ENCODE data around the gene MYLK2. TPM values are rescaled to one million over a fixed set of nuclear protein-coding genes. Genes with fewer than 3 reads are reported as not detected.
A peak's percentile ranks its signal among the peaks of the same experiment; 100 is the strongest.

The MYLK2 gene
- total and polyA plus RNA-seq, 2 of the 4 experiments (the other 2 are of a cell fraction): 0.18 to 0.27 TPM

DNA sequence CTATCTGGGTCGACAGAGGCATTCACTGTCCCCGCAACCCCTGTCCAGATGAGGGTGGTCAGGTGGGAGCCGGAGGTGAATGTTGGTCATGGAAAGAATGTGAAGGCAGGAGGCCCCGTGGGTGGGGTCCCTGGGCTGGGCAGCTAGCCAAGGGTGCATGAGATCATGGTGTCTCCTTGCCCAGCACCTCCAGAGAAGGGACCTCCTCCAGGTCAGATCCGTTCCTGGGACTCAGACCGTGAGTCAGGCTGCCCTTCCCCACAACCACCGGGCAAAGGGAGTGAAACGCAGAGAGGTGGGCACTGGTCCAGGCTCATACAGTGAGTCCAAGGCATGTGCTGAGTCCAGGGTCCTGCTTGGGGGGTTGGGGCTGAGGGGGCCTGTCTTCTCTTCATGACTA lies 22.8 kb downstream of the MYLK2 start:
- in situ Hi-C loops (cut with MboI; ENCODE audit: low sequenced_read_pairs) (loop anchor here (25.0 kb wide), 2 partner anchors 645 to 820 kb away; partner anchors contain the start of gene C20orf203), intact Hi-C loops (cut with micrococcal nuclease) (no loop called here), dilution Hi-C loops (cut with HindIII; ENCODE audit: low sequenced_read_pairs, unreplicated experiment) (no loop called here)
- peak overlapping the region; percentile 32; the same call in 1 of the 2 replicates for H2BK120ac ChIP-seq (ENCODE audit: low read depth, low read length)
- ATAC-seq (ENCODE audit: low read depth): peak; percentile 48
- no peak overlapping the region for H3K18ac ChIP-seq (ENCODE audit: low read depth, low read length)
- H3K9me3 ChIP-seq (ENCODE audit: control insufficient read depth, insufficient read depth, low read length): no peaks in the 10 kb centered on the region
- H4K5ac ChIP-seq (ENCODE audit: low read depth, low read length): no peak overlapping the region
- H2AFZ ChIP-seq (replicated peaks; ENCODE audit: low read length, poor library complexity): peak overlapping the region; percentile 19
- no peak overlapping the region for H3K14ac ChIP-seq (replicated peaks; ENCODE audit: low read depth, low read length)
- peaks cover 21% of the 10 kb centered on the region for H3K4me1 ChIP-seq (ENCODE audit: control insufficient read depth, insufficient read depth, low read length)
- peaks cover 22% of the 10 kb centered on the region for H4K20me1 ChIP-seq (ENCODE audit: insufficient read depth, low read length)
- H3K56ac ChIP-seq (ENCODE audit: extremely low read depth, insufficient read depth, low read length): no peak overlapping the region
- H3K27me3 ChIP-seq (ENCODE audit: control insufficient read depth, insufficient read depth, low read length): peaks cover 3% of the 10 kb centered on the region; the same call in 1 of the 2 replicates
- 47% methylated on average over 4 of the region's 8 CpGs; no CpG with 5 or more reads in 1 of the 2 experiments for WGBS, 2 experiments (ENCODE audit: extremely low coverage in 2 of 2, insufficient read length in 1 of 2)
- no peak overlapping the region for H3K23ac ChIP-seq (ENCODE audit: low read depth, low read length)
- H4K8ac ChIP-seq (ENCODE audit: low read depth in 2 of 2, low read length in 2 of 2): peak overlapping the region in 1 of 2 experiments; percentile 42; a peak in 1 of 4 replicates
- H3K9me1 ChIP-seq (ENCODE audit: insufficient read depth, low read length): peaks cover 23% of the 10 kb centered on the region
- peak overlapping the region; percentile 65 for H3K4ac ChIP-seq (ENCODE audit: low read depth, low read length)
- H2AK9ac ChIP-seq (replicated peaks; ENCODE audit: low read depth, low read length, poor library complexity): peak overlapping the region; percentile 35
- H3K4me2 ChIP-seq (ENCODE audit: low read depth, low read length): 0 out of 2 replicates have a peak overlapping the region, but pooled peaks have one; percentile 18
- CTCF ChIA-PET: interaction anchor here (1.0 kb wide), 1 partner anchor 12 kb away, joined by 3 read pairs; no protein-coding TSS in a partner anchor
- H3K27ac ChIP-seq (ENCODE audit: insufficient read depth, low read length): no peak overlapping the region
- H4K91ac ChIP-seq (ENCODE audit: insufficient read depth, low read depth, low read length): no peak overlapping the region
- H2BK15ac ChIP-seq (ENCODE audit: low read depth, low read length): no peak overlapping the region
- H2BK20ac ChIP-seq (ENCODE audit: low read depth, low read length): peak overlapping the region; percentile 46; the same call in 1 of the 2 replicates
- H2BK5ac ChIP-seq (ENCODE audit: low read depth, low read length, poor library complexity, severe bottlenecking): no peak overlapping the region
- peak overlapping the region; percentile 58; the same call in 1 of the 2 replicates for H2AK5ac ChIP-seq (ENCODE audit: low read depth, low read length)
- TF ChIP-seq MAZ (IDR thresholded peaks at IDR 0.05; ENCODE audit: borderline replicate concordance, low read depth, low read length) (0 out of 2 replicates have a peak, but pooled peaks have one; percentile 24), SMC3 (IDR thresholded peaks at IDR 0.05; ENCODE audit: low read depth, low read length) (no peak), FOS (IDR thresholded peaks at IDR 0.05; ENCODE audit: low read depth, low read length) (0 out of 2 replicates have a peak, but pooled peaks have one; percentile 15)
- H3K9ac ChIP-seq (ENCODE audit: low read depth, low read length): no peak overlapping the region
- no peaks in the 10 kb centered on the region for H3K36me3 ChIP-seq (ENCODE audit: control insufficient read depth, insufficient read depth, low read length)
- H3K4me3 ChIP-seq (ENCODE audit: insufficient read depth, low read depth, low read length): no peak overlapping the region
- peak; percentile 66 for DNase-seq
- H3K79me1 ChIP-seq (ENCODE audit: low read depth in 1 of 2, low read length in 2 of 2): 0 out of 4 replicates have a peak, but pooled peaks cover 0 to 2% of the 10 kb centered on the region in 2 experiments
- POLR2A ChIA-PET (ENCODE audit: unreplicated experiment): interaction anchor here (0.6 kb wide), 1 partner anchor 96 kb away, joined by 3 read pairs; no protein-coding TSS in a partner anchor
- no TSS peak for BruUV-seq (replicated peaks)

Data from IMR-90 (cell line).